Skeletal muscle tissue (tissue), 4 donors: ENCODE results near the gene TMEM91. TPM values are rescaled to one million over a fixed set of nuclear protein-coding genes. Genes with fewer than 3 reads are reported as not detected.
"Not testable (repeated sequence)": the region's sequence is repeated elsewhere in the genome, so short reads cannot be mapped to it uniquely, and the experiment has no call there.

Experiments
- H3K27ac ChIP-seq: one replicate; pipeline ENCODE4 v1.7.0; 2013; ENCODE audit warnings: mild to moderate bottlenecking, low read depth, low read length, inconsistent platforms
- H3K27me3 ChIP-seq, 3 donors: one replicate each; pipeline ENCODE4 v1.7.0; 2013; ENCODE audit warnings: low read length in 3 of 3; ENCODE audit not compliant: control insufficient read depth in 3 of 3, insufficient read depth in 3 of 3
- H3K36me3 ChIP-seq, 3 donors: one replicate each; pipeline ENCODE4 v1.7.0; 2013; ENCODE audit warnings: low read length in 3 of 3; ENCODE audit not compliant: control insufficient read depth in 3 of 3, insufficient read depth in 3 of 3
- H3K4me1 ChIP-seq, 3 donors: one replicate each; pipeline ENCODE4 v1.7.0; 2013; ENCODE audit warnings: low read length in 3 of 3, mild to moderate bottlenecking in 3 of 3; ENCODE audit not compliant: control insufficient read depth in 3 of 3, insufficient read depth in 3 of 3
- H3K4me3 ChIP-seq, 3 donors: one replicate each; pipeline ENCODE4 v1.7.0; 2013; ENCODE audit warnings: low read length in 3 of 3
- H3K9ac ChIP-seq, 3 donors: one replicate each; pipeline ENCODE4 v1.7.0; 2013; ENCODE audit warnings: low read length in 3 of 3, mild to moderate bottlenecking in 3 of 3, moderate library complexity in 2 of 3, low read depth in 1 of 3
- H3K9me3 ChIP-seq, 3 donors: one replicate each; pipeline ENCODE4 v1.7.0; 2013; ENCODE audit warnings: low read length in 3 of 3; ENCODE audit not compliant: control insufficient read depth in 3 of 3
- total RNA-seq: library from RNA; depleted of rRNA; stranded (reverse); fragments of >200 nt; gene quantifications from one replicate; pipeline ENCODE4 v1.2.3, GENCODE V29; 2014
- donor health status: Osteomylitis.

The TMEM91 gene
- total RNA-seq, 1 donor from 2014 or later: 2.1 TPM

DNA sequence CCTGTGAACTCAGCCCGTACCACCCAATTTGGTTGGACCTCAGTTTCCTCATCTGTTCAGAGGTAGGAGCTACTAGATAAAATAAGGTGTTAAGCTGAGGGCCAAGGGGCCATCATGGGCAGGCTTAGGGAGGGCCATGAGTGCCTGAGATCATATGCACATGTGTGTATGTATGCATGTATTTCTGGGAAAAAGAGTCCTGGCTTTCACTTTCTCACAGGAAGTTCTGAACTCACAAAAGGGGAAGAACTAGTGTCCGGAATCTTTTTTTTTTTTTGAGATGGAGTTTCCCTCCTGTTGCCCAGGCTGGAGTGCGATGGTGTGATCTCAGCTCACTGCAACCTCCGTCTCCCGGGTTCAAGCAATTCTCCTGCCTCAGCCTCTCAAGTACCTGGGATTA lies 41.5 kb upstream of the TMEM91 start:
- Histone ChIP-seq H3K27me3 (no peaks in the 10 kb centered on the region), H3K36me3 (peaks cover 6 to 8% (median 7%) of the 10 kb centered on the region in 3 donors), H3K4me1 (no peaks in the 10 kb centered on the region), H3K9me3 (no peaks in the 10 kb centered on the region), H3K27ac (peak overlapping the region; percentile 48), H3K4me3 (no peak overlapping the region), H3K9ac (no peak overlapping the region)

DNA sequence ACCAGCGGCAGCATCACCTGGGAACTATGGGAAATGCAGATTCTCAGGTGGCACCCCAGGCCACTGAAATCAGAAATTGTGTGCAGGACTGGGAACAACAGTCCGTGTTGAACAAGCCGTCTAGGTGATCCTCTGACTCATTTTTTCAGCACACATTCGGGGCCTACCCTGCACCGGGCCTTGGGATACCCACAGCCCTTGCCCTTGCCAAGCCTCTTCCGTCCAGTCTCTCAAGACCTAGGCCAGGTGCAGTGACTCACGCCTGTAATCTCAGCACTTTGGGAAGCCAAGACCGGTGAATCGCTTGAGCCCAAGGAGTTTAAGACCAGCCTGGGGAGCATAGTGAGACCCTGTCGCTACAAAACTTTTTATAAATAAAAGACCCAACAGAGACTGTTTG lies 40.9 kb upstream of the TMEM91 start:
- no peak overlapping the region for H3K27ac ChIP-seq
- H3K4me3 ChIP-seq: no peak overlapping the region
- no peaks in the 10 kb centered on the region for H3K4me1 ChIP-seq
- H3K9me3 ChIP-seq: no peaks in the 10 kb centered on the region
- H3K36me3 ChIP-seq: peaks cover 6 to 9% (median 8%) of the 10 kb centered on the region in 3 donors
- H3K27me3 ChIP-seq: no peaks in the 10 kb centered on the region
- no peak overlapping the region for H3K9ac ChIP-seq

- Histone ChIP-seq H3K27ac (no peak overlapping the region), H3K27me3 (no peaks in the 10 kb centered on the region), H3K9ac (no peak overlapping the region), H3K4me1 (peaks cover 0 to 6% (median 0%) of the 10 kb centered on the region in 3 donors), H3K4me3 (no peak overlapping the region), H3K9me3 (no peaks in the 10 kb centered on the region), H3K36me3 (peaks cover 6 to 16% (median 15%) of the 10 kb centered on the region in 3 donors)
Measured at GRCh38 chr19:41339936-41340335, 36.4 kb upstream of the TMEM91 start.

- no peak overlapping the region for H3K27ac ChIP-seq
- no peak overlapping the region for H3K9ac ChIP-seq
- no peaks in the 10 kb centered on the region for H3K9me3 ChIP-seq
- peaks cover 6 to 16% (median 16%) of the 10 kb centered on the region in 3 donors for H3K36me3 ChIP-seq
- H3K4me3 ChIP-seq: no peak overlapping the region
- no peaks in the 10 kb centered on the region for H3K27me3 ChIP-seq
- peaks cover 0 to 6% (median 0%) of the 10 kb centered on the region in 3 donors for H3K4me1 ChIP-seq
Measured at GRCh38 chr19:41341669-41342490, 34.5 kb upstream of the TMEM91 start.

DNA sequence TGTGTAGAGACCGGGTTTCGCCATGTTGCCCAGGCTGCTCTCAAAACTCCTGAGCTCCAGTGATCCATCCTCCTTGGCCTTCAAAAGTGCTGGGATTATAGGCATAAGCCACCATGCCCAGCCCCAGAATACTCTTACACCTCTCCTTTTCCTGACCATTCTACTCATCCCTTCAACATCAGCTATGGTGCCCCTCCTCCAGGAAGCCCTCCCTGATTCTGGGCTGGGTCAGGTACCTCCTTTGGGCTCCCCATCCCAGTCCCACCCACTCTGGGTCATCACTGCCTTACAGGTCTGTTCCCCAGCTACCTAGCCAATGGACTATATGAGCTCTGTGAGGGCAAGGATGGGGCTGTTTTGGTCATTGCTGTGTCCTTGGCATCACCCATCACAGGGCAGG lies 32.2 kb upstream of the TMEM91 start:
- peaks cover 6 to 16% (median 16%) of the 10 kb centered on the region in 3 donors for H3K36me3 ChIP-seq
- H3K4me3 ChIP-seq: no peak overlapping the region
- no peak overlapping the region for H3K27ac ChIP-seq
- peaks cover 0 to 6% (median under 1%) of the 10 kb centered on the region in 3 donors for H3K4me1 ChIP-seq
- H3K9ac ChIP-seq: no peak overlapping the region
- H3K9me3 ChIP-seq: no peaks in the 10 kb centered on the region
- H3K27me3 ChIP-seq: no peaks in the 10 kb centered on the region

GRCh38 chr19:41346916-41347315 lies 29.4 kb upstream of the TMEM91 start:
- not testable (repeated sequence) for H3K4me3 ChIP-seq, H3K27ac ChIP-seq, H3K9me3 ChIP-seq, H3K9ac ChIP-seq
- peaks cover 4 to 11% (median 11%) of the 10 kb centered on the region in 3 donors for H3K36me3 ChIP-seq
- H3K27me3 ChIP-seq: peaks cover 0 to 12% (median 9%) of the 10 kb centered on the region in 3 donors
- peaks cover 11 to 14% (median 14%) of the 10 kb centered on the region in 3 donors for H3K4me1 ChIP-seq

DNA sequence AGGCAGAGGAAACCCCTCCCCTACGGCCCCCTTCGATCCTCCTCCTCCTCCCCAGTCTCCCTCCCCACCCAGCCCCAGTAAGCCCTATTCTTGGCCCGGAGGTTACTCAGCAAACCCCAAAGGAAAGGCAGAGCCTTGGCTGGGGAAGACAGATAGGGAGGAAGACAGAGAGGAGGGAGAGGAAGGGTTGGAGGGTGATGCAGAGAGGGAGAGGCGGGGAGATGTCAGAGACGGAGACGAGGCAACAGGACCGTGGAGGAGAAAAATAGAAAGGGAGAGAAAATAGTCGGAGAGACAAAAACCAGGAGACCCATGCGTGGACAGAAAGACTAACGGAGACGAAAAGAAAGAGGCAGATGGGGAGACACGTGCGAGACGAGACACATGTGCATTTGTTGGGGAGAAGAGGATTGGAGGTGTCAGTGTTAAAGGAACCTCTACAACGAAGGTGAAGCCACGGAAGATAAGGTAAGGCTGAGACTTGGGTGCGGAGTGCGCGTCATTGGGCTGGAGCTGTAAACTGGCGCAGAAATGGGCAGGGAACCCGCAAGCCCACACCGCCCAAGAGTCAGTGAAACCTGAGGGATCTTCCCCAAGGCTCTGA lies 25.5 kb upstream of the TMEM91 start:
- Histone ChIP-seq H3K9ac (peak overlapping the region; percentile 56 to 74 (median 63)), H3K27ac (peak overlapping the region; percentile 44), H3K4me3 (peak overlapping the region; percentile 75 to 85 (median 76)), H3K27me3 (peaks cover 0 to 42% (median 38%) of the 10 kb centered on the region in 3 donors), H3K4me1 (peaks cover 29 to 37% (median 30%) of the 10 kb centered on the region in 3 donors), H3K36me3 (no peaks in the 10 kb centered on the region), H3K9me3 (no peaks in the 10 kb centered on the region)

GRCh38 chr19:41351339-41352245 lies 24.7 kb upstream of the TMEM91 start:
- peaks cover 29 to 37% (median 32%) of the 10 kb centered on the region in 3 donors for H3K4me1 ChIP-seq
- H3K9ac ChIP-seq: peak overlapping the region; percentile 56 to 74 (median 63)
- H3K36me3 ChIP-seq: no peaks in the 10 kb centered on the region
- H3K27ac ChIP-seq: peak overlapping the region; percentile 44
- H3K4me3 ChIP-seq: peak overlapping the region; percentile 75 to 85 (median 76)
- H3K9me3 ChIP-seq: no peaks in the 10 kb centered on the region
- peaks cover 0 to 42% (median 38%) of the 10 kb centered on the region in 3 donors for H3K27me3 ChIP-seq

DNA sequence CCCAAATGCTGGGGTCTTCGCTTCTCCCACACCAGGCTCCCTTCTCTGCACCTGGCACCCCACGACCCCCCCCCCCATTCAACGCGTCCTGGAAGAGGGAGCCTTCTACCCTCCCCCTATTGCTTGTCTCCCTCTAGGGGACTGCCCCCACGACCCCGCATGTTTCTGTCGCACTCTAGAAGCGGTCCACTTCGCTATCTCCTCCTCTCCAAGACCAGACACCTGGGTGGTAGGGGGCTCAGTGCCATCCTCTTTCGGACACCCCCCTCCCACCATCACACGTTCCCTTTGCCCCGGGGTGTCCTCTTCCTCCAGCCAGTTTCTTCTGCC lies 24.1 kb upstream of the TMEM91 start:
- H3K36me3 ChIP-seq: no peaks in the 10 kb centered on the region
- H3K4me1 ChIP-seq: peaks cover 31 to 37% (median 32%) of the 10 kb centered on the region in 3 donors
- H3K27me3 ChIP-seq: peaks cover 0 to 42% (median 38%) of the 10 kb centered on the region in 3 donors
- H3K9ac ChIP-seq: peak overlapping the region; percentile 56 to 74 (median 61)
- no peaks in the 10 kb centered on the region for H3K9me3 ChIP-seq
- H3K27ac ChIP-seq: no peak overlapping the region
- H3K4me3 ChIP-seq: peak overlapping the region; percentile 75 to 85 (median 76)
